ENCODE data around the gene TAMM41.

- TF ChIP-seq YY1 (IDR thresholded peaks at IDR 0.05; ENCODE audit: insufficient read depth, insufficient read length) = no peak
- TF ChIP-seq SUZ12 (IDR thresholded peaks at IDR 0.05; ENCODE audit: extremely low read depth, insufficient read depth, insufficient read length) = no peak
- TF ChIP-seq ZNF274 (IDR thresholded peaks at IDR 0.05; ENCODE audit: low read depth, low read length) = no peak
Observed at GRCh38 chr3:11794927-11795326, 51.8 kb downstream of the TAMM41 start.
